ENCODE data around the gene ALKBH1. TPM values are rescaled to one million over a fixed set of nuclear protein-coding genes. Genes with fewer than 3 reads are reported as not detected.

The ALKBH1 gene, protein sequence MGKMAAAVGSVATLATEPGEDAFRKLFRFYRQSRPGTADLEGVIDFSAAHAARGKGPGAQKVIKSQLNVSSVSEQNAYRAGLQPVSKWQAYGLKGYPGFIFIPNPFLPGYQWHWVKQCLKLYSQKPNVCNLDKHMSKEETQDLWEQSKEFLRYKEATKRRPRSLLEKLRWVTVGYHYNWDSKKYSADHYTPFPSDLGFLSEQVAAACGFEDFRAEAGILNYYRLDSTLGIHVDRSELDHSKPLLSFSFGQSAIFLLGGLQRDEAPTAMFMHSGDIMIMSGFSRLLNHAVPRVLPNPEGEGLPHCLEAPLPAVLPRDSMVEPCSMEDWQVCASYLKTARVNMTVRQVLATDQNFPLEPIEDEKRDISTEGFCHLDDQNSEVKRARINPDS
- total RNA-seq: 10.9 and 11.0 TPM in 2 replicates

DNA sequence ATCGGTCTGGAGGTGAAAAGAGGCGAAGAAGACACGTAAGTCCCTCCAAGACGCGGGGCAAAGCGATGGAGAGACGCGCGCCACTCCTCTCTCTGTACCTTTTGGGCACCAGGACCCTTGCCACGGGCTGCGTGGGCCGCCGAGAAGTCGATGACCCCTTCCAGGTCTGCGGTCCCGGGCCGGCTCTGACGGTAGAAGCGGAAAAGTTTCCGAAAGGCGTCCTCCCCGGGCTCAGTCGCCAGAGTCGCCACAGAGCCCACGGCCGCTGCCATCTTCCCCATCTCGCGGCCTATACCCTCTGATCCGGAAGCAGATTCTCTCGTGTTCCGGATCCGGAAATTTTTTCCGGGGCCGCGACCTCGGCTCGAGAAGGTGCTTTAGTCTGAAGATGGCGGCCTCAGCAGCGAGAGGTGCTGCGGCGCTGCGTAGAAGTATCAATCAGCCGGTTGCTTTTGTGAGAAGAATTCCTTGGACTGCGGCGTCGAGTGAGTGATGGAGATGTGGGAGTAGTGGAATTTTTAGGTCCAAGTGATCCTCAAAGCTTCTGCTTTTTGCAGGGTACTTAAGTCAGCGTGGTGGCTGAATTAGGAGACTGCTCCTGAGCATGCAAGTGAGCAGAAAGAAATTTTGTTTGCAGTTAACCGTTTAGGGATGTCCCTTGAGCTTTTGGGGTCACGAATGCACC is at the start of gene ALKBH1, which contains the start of gene SLIRP:
Gene ALKBH1, minus strand, starts transcription at position 300 of the 685 bp plus-strand sequence. Its CDS starts 19 bp downstream, at position 281.
Gene SLIRP, plus strand, starts transcription at position 380 of the 685 bp plus-strand sequence. Its CDS starts 9 bp downstream, at position 389.

Other genes with a start within 250 kb of the ALKBH1 start
- gene AHSA1, start 249.9 kb downstream of the ALKBH1 start, total RNA-seq: 123 and 136 TPM in 2 replicates
- 0.15 TPM in 1 of 2 replicates, not detected in the other for gene ISM2, start 209.2 kb downstream of the ALKBH1 start, total RNA-seq
- 15.0 and 16.6 TPM in 2 replicates for gene SPTLC2, start 91.4 kb downstream of the ALKBH1 start, total RNA-seq
- 536 and 598 TPM in 2 replicates for gene SLIRP, start 80 bp upstream of the ALKBH1 start, total RNA-seq
- gene SNW1, start 53.1 kb upstream of the ALKBH1 start, total RNA-seq: 39.5 and 54.3 TPM in 2 replicates
- gene ADCK1, start 92.1 kb upstream of the ALKBH1 start, total RNA-seq: 4.6 and 4.9 TPM in 2 replicates

All from bronchus fibroblast of lung (primary cell).